ENCODE data around the gene KIRREL1. TPM values are rescaled to one million over a fixed set of nuclear protein-coding genes. Genes with fewer than 3 reads are reported as not detected.

The KIRREL1 gene
- total RNA-seq, 3 donors from 2014 or later = 3.4 to 29.5 (median 13.5) TPM

DNA sequence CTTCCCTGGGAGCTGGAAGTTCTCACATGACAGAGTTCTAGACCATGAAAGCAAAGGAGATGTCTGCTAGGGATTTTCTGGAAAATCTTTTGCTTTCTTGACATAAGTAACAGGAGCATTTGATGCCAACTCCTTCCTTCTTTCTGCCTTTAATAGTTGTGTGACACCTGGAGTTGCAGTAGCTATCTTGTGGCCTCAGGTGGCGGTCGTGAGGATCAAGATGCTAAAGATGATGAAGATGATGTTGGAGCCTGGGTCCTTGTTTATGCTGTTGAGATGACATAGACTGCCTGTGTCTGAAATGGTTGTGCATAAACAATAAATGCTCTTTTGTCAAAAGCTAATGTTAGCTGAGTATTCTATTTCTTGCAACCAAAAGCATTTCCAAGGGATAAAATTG is 32.7 kb upstream of the KIRREL1 start:
- H3K4me1 ChIP-seq (ENCODE audit: low read depth) = no peaks in the 10 kb centered on the region
- ATAC-seq (no peak), DNase-seq (no peak)
- H3K4me3 ChIP-seq = no peak overlapping the region
- intact Hi-C loops (cut with DNase I, micrococcal nuclease) = no loop called here
- TF ChIP-seq, protein P1, sequence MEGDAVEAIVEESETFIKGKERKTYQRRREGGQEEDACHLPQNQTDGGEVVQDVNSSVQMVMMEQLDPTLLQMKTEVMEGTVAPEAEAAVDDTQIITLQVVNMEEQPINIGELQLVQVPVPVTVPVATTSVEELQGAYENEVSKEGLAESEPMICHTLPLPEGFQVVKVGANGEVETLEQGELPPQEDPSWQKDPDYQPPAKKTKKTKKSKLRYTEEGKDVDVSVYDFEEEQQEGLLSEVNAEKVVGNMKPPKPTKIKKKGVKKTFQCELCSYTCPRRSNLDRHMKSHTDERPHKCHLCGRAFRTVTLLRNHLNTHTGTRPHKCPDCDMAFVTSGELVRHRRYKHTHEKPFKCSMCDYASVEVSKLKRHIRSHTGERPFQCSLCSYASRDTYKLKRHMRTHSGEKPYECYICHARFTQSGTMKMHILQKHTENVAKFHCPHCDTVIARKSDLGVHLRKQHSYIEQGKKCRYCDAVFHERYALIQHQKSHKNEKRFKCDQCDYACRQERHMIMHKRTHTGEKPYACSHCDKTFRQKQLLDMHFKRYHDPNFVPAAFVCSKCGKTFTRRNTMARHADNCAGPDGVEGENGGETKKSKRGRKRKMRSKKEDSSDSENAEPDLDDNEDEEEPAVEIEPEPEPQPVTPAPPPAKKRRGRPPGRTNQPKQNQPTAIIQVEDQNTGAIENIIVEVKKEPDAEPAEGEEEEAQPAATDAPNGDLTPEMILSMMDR (IDR thresholded peaks at IDR 0.05) = no peak
- no peaks in the 10 kb centered on the region for H3K36me3 ChIP-seq (ENCODE audit: low read depth)
- no peaks in the 10 kb centered on the region for H3K9me3 ChIP-seq

DNA sequence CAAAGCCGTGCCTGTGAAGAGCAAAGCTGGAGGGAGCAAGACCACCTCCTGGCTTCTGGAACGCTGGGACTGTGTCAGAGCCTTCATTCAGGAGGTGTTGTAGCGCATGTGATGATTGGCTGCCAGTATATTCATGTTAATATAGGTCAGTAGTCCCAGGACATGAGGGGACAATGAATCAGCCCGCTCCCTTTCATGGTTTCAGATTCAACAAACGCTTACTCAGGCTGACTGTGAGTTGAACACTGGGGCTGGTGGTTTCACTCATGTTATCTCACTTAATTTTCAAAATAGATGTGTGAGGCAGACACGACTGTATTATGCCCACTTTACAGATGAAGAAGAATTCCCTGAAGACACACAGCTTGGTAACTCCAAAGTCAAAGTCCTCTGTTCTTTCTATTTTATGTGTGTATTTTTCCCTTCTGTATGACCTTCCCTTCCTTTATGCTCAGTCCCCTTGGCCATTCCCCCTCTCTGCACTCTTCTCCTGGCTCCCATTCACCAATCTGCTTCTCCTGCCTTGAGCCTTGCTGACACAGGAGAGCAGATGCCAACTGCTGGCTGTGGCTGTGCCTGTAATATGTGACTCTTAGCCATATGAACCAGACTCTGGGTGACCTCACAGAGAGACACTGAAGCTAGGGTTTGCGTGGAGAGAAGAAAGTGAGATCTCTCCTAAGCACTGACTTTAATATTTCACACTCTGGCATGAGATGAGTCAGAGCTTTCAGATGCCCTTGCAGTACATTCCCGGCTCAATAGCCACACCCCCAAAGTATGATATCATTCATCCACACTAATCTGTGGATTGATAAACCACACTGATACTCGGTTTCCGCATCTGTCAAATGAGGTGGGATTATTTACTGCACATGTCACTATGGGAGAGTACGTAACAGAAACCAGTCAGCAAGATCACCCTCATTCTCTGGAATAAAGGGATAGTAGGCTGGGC is 31.4 kb upstream of the KIRREL1 start:
- DNase-seq = no peak
- no peak overlapping the region for H3K4me3 ChIP-seq
- intact Hi-C loops (cut with DNase I, micrococcal nuclease) = no loop called here

DNA sequence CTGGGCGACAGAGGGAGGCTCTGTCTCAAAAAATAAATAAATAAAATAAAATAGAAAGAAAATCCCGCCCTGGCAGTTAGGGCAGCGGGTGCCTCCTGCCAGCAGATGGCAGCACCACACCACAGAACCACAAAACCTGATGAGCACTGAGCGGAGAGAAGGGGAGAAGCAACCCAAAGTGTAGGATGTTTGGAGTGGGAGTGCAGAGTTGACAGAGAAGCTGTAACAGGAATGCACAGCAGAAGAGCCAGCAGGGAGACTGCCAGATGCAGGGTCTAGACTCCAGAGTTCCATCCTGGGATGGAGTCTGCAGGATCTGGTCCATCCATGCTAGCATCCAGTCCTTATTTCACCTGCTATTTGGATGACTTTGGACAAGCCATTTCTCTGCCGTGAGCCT is 29.7 kb upstream of the KIRREL1 start:
- TF ChIP-seq, protein P1 (IDR thresholded peaks at IDR 0.05) = peak; percentile 90
- ATAC-seq (peak; percentile 46), DNase-seq (peak; percentile 58 to 84 (median 76))
- Histone ChIP-seq H3K9me3 (no peaks in the 10 kb centered on the region), H3K36me3 (ENCODE audit: low read depth) (no peaks in the 10 kb centered on the region), H3K4me3 (no peak overlapping the region), H3K4me1 (ENCODE audit: low read depth) (peaks cover 10% of the 10 kb centered on the region)
- intact Hi-C loops (cut with DNase I, micrococcal nuclease) = no loop called here

More for the DNA sequence above, 31.4 kb upstream of the KIRREL1 start:
- Histone ChIP-seq H3K36me3 (ENCODE audit: low read depth) (no peaks in the 10 kb centered on the region), H3K4me1 (ENCODE audit: low read depth) (peaks cover 7% of the 10 kb centered on the region), H3K9me3 (no peaks in the 10 kb centered on the region)
- peak; percentile 36 for ATAC-seq
- TF ChIP-seq, protein P1 (IDR thresholded peaks at IDR 0.05) = no peak

DNA sequence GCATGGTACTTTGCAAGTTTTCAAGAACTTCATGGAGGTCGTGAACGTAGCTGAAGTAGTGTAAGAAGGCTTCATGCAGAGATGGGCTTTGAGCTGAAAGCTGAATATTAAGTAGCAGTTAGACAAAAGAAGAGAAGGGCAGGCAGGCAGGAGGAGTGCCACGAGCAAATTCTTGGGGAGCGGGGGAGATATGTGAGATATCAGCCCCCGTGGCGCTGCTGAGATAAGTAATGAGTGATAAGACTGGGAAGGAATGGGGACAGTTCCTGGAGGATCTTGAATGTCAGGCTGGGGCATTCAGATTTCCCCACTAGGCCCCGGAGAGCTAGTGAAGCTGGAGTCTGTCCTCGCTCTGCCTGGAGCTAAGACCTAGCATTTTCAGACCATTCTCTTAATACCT is 27.9 kb upstream of the KIRREL1 start:
- Histone ChIP-seq H3K4me1 (ENCODE audit: low read depth) (peaks cover 20% of the 10 kb centered on the region), H3K4me3 (no peak overlapping the region), H3K9me3 (no peaks in the 10 kb centered on the region), H3K36me3 (ENCODE audit: low read depth) (no peaks in the 10 kb centered on the region)
- DNase-seq = no peak
- intact Hi-C loops (cut with DNase I, micrococcal nuclease) = loop anchor here (5.0 kb wide), 1 partner anchor 157 kb away; no protein-coding TSS in a partner anchor
- ATAC-seq = no peak
- TF ChIP-seq, protein P1 (IDR thresholded peaks at IDR 0.05) = no peak

DNA sequence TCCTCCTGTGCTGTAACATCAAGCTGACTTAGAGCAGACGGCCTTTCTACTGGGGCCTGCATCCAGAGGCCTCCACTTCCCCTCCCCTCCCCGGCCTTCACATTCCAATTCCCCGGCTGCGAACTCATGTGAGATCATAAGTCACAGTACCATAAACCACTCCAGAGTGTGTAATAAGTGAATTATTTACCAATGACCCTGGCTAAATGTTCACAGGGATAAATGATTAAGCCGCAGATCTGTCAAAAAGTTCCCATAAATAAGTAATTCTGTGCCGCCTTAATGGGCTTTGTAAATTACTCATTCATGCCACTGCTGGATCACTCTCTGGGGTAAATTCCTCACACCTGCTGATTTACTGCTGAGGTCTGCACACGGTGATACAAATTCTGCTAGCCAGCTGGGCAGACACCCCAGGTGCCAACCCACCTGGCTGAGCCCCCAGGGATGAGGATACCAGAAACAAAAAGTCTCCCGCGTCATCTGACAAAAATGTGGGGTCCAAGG is 27.4 kb upstream of the KIRREL1 start:
- Histone ChIP-seq H3K4me3 (no peak overlapping the region), H3K36me3 (ENCODE audit: low read depth) (no peaks in the 10 kb centered on the region), H3K4me1 (ENCODE audit: low read depth) (peaks cover 20% of the 10 kb centered on the region), H3K9me3 (no peaks in the 10 kb centered on the region)
- intact Hi-C loops (cut with DNase I, micrococcal nuclease) = loop anchor here (5.0 kb wide), 1 partner anchor 156 kb away; no protein-coding TSS in a partner anchor
- DNase-seq (peak; percentile 58 to 68 (median 67)), ATAC-seq (peak; percentile 74)
- TF ChIP-seq, protein P1 (IDR thresholded peaks at IDR 0.05) = no peak

Data from mucosa of descending colon (tissue), 3 donors.